ENCODE data around the gene TM9SF1.

Gene TM9SF1

DNA sequence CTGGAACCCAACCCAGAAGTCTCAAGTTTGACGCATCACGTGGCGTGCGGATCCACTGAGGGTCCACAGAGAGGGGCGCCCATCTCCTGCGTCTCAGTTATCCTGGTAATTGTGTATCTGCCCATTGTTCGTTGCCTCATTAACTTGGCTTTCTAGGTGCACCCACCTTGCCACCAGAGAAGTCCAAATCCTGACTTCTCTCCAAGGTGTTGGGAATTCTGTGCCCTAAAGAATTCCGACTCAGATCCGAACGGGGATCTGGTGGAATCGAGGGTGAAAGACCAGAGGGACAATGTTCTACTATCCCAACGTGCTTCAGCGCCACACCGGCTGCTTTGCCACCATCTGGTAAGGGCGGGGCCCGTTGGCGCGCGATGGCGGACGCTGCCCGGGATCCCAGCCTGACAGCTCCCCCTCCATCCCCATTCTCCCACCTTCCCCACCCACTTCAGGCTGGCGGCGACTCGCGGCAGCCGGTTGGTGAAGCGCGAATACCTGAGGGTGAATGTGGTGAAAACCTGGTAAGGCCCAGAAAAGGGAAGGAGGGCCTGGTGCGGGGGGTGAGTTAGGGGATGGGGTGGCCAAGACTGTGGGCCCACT, 22.9 kb downstream of the TM9SF1 start:
- ChIA-PET CTCF (no interaction called here), POLR2A (ENCODE audit: low non-redundant PET) (no interaction called here)
- TF ChIP-seq, protein P1, sequence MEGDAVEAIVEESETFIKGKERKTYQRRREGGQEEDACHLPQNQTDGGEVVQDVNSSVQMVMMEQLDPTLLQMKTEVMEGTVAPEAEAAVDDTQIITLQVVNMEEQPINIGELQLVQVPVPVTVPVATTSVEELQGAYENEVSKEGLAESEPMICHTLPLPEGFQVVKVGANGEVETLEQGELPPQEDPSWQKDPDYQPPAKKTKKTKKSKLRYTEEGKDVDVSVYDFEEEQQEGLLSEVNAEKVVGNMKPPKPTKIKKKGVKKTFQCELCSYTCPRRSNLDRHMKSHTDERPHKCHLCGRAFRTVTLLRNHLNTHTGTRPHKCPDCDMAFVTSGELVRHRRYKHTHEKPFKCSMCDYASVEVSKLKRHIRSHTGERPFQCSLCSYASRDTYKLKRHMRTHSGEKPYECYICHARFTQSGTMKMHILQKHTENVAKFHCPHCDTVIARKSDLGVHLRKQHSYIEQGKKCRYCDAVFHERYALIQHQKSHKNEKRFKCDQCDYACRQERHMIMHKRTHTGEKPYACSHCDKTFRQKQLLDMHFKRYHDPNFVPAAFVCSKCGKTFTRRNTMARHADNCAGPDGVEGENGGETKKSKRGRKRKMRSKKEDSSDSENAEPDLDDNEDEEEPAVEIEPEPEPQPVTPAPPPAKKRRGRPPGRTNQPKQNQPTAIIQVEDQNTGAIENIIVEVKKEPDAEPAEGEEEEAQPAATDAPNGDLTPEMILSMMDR (conservative IDR thresholded peaks at IDR 0.05; ENCODE audit: low read depth), result no peak
- H3K27ac ChIP-seq, result no peak overlapping the region
- no peak for DNase-seq (ENCODE audit: low spot score)

DNA sequence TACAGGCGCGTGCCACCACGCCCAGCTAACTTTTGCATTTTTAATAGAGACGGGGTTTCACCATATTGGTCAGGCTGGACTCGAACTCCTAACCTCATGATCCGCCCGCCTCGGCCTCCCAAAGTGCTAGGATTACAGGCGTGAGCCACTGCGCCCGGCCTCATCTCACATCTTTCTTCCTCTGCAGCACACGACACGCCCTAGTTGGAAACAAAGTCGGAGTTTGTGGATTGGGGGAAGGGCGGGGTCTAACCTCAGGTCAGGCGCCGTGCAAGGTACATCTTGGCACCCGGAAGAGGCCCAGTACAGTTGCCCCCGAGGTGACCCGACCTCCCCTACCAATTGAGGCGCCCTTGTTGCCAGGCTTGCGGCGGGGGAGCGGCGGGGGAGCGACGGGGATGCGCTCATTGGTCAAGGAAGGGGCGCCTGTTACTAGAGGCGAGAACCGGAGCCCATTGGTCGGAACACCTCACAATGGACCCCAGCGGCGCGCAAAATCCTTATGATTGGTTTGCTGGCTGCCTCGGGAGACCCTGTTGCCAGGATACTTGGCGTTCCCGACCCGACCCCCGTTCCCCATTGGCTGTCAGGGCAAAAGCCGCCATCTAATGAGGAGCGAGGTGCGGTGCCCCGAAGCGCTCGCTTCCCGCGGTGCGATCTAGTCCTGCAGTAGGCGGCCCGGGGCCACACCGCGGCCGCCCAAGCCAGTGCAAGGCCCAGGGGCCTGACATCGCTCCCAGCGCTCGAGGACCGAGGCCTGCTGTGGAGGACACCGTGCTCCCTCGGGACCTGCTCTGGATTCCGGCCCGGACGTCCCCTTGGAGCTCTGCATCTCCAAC, 23.6 kb downstream of the TM9SF1 start, which contains the start of gene REC8:
REC8 (plus strand) TSS at position 659 of the 839 bp plus-strand sequence. CDS start 473 bp downstream, outside the sequence.
- POLR2A ChIA-PET (ENCODE audit: low non-redundant PET), result interaction anchor here (0.6 kb wide), 1 partner anchor 11 kb away, joined by 7 read pairs; no protein-coding TSS in a partner anchor
- DNase-seq (ENCODE audit: low spot score), result no peak

DNA sequence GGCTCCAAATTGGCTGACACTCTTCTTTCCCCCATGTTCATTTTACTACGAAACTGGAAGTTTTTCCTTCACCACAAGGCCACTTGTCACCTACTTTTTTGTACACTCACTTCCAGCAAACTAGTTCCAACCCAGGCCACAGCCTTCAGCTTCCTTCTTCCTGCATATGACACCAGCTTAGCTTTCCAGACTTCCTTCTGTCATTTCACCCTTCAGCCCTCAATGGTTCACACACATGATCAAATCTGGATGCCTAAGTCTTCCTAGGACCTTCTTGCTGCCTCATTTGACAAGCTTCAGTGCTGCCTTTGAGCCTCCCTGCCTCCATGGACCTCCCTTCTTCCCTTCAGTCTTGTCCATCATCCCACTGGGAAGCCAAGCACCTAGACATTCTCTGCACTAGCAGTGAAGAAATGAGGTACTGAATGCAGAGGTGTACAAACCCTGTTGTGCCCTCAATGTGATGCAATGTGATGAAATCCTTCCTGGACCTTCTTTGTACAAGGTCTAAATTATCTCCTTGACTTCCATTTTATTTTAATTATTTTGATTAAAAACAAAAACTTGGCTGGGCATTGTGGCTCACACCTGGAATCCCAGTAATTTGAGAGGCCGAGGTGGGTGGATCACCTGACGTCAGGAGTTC, 27.6 kb downstream of the TM9SF1 start:
- CTCF ChIA-PET, result interaction anchor here (0.6 kb wide), 2 partner anchors 11 to 1087 kb away, joined by 3 to 5 read pairs; no protein-coding TSS in a partner anchor
- POLR2A ChIA-PET (ENCODE audit: low non-redundant PET), result no interaction called here
- TF ChIP-seq, protein P1 (conservative IDR thresholded peaks at IDR 0.05; ENCODE audit: low read depth), result no peak

More for the DNA sequence above, 23.6 kb downstream of the TM9SF1 start, which contains the start of gene REC8:
- TF ChIP-seq, protein P1 (conservative IDR thresholded peaks at IDR 0.05; ENCODE audit: low read depth), result no peak
- CTCF ChIA-PET, result no interaction called here
- H3K27ac ChIP-seq, result peak within 1 kb of the TSS; percentile 5; the same call in 1 of the 2 replicates

DNA sequence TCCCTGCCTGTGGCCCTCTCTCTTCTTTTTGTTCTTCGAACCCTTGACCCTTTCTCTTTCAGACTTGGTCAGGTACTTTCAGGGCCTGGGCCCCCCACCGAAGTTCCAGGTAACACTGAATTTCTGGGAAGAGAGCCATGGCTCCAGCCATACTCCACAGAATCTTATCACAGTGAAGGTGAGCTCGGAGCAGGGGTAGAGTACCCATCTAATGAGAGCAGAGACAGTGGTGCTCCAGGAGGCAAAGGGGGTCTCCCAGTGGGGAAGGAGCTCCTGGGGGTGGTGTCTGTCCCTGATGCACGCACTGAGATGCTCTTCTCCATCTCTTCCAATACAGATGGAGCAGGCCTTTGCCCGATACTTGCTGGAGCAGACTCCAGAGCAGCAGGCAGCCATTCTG, 29.5 kb downstream of the TM9SF1 start:
- TF ChIP-seq, protein P1 (conservative IDR thresholded peaks at IDR 0.05; ENCODE audit: low read depth), result no peak
- ChIA-PET POLR2A (ENCODE audit: low non-redundant PET) (no interaction called here), CTCF (interaction anchor here (0.5 kb wide), 1 partner anchor 22 kb away, joined by 3 read pairs; no protein-coding TSS in a partner anchor)

More for the DNA sequence above, 27.6 kb downstream of the TM9SF1 start:
- DNase-seq (ENCODE audit: low spot score), result no peak
- peak overlapping the region; percentile 46 for H3K27ac ChIP-seq

DNA sequence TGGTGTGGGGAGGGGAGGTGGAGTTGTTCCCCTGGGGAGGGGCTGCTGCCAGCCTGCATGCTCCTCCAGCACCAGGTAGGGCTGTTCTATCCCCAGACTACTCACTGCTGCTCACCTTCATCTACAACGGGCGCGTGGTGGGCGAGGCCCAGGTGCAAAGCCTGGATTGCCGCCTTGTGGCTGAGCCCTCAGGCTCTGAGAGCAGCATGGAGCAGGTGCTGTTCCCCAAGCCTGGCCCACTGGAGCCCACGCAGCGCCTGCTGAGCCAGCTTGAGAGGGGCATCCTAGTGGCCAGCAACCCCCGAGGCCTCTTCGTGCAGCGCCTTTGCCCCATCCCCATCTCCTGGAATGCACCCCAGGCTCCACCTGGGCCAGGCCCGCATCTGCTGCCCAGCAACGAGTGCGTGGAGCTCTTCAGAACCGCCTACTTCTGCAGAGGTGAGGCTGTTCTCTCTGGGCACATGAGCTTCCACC, 30.7 kb downstream of the TM9SF1 start:
- POLR2A ChIA-PET (ENCODE audit: low non-redundant PET), result no interaction called here
- DNase-seq (ENCODE audit: low spot score), result no peak
- TF ChIP-seq, protein P1 (conservative IDR thresholded peaks at IDR 0.05; ENCODE audit: low read depth), result no peak
- CTCF ChIA-PET, result no interaction called here
- H3K27ac ChIP-seq, result peak overlapping the region; percentile 22

More for the DNA sequence above, 29.5 kb downstream of the TM9SF1 start:
- peak overlapping the region; percentile 22 for H3K27ac ChIP-seq
- no peak for DNase-seq (ENCODE audit: low spot score)

DNA sequence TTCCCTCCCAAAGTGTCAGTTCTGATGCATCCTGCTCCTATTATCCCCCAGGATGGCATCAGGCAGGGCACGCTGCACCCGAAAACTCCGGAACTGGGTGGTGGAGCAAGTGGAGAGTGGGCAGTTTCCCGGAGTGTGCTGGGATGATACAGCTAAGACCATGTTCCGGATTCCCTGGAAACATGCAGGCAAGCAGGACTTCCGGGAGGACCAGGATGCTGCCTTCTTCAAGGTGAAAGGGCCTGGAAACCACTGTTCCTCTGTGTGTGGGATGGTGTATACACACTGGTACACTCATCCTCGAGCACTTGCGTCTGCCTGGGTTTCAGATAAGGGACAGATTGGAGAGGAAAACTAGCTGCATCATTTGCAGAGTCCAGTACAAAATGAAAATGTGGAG, 33.1 kb downstream of the TM9SF1 start:
- ChIA-PET CTCF (interaction anchor here (1.3 to 1.9 kb wide), 3 partner anchors 12 to 104 kb away, joined by 4 to 8 read pairs (median 7); partner anchors contain the start of gene PSME1), POLR2A (ENCODE audit: low non-redundant PET) (interaction anchor here (0.6 to 1.3 kb wide), 2 partner anchors 22 to 48 kb away, joined by 4 read pairs; partner anchors contain the start of gene DCAF11)
- H3K27ac ChIP-seq, result peak overlapping the region; percentile 90
- TF ChIP-seq, protein P1 (conservative IDR thresholded peaks at IDR 0.05; ENCODE audit: low read depth), result no peak
- DNase-seq (ENCODE audit: low spot score), result no peak
